Uterus (tissue), 2 donors: ENCODE results near the gene NMT1.

ENCODE experiments used
- CTCF ChIP-seq, 4 experiments: fragments of 200-600 bp in 2 of 4; fragments of 450-650 bp in 2 of 4; sonication (generic) in 2 of 4; IDR thresholded peaks; one replicate each; pipeline ENCODE4 v1.5.1; 2016 to 2019; ENCODE audit warnings: antibody characterized with exemption in 4 of 4, mild to moderate bottlenecking in 2 of 4, moderate library complexity in 1 of 4
- POLR2A ChIP-seq, 2 donors: fragments of 450-650 bp; IDR thresholded peaks; one replicate each; pipeline ENCODE4 v1.6.1; 2016; ENCODE audit warnings: antibody characterized with exemption in 2 of 2, mild to moderate bottlenecking in 1 of 2, moderate library complexity in 1 of 2

GRCh38 chr17:45137561-45138305 is 76.6 kb downstream of the NMT1 start:
- no peak for TF ChIP-seq POLR2A (IDR thresholded peaks at IDR 0.05)
- no peak for TF ChIP-seq CTCF (IDR thresholded peaks at IDR 0.05)
